SK-N-SH treated with all-trans-retinoic acid at 6 μM for 48 hours (cell line): Measurements from ENCODE around the gene ECI1.

ENCODE experiments used
- PATZ1 ChIP-seq: fragments of 250-450 bp; sonication (Bioruptor Pico); IDR thresholded peaks from 2 replicates; pipeline ENCODE4 v1.8.0; 2020; ENCODE audit warnings: mild to moderate bottlenecking, moderate library complexity, borderline replicate concordance
- PPARA ChIP-seq: fragments of 250-450 bp; sonication (Bioruptor Pico); IDR thresholded peaks from 2 replicates; pipeline ENCODE4 v1.5.0; 2020; ENCODE audit warnings: mild to moderate bottlenecking, borderline replicate concordance
- RARB ChIP-seq: fragments of 250-450 bp; sonication (Bioruptor Pico); IDR thresholded peaks from 2 replicates; pipeline ENCODE4 v1.8.0; 2021; ENCODE audit warnings: mild to moderate bottlenecking, moderate library complexity

- no peak for TF ChIP-seq PPARA (CRISPR knock-in tag)
- no peak for TF ChIP-seq PATZ1 (CRISPR knock-in tag)
- no peak for TF ChIP-seq RARB (CRISPR knock-in tag)
Measured at GRCh38 chr16:2280461-2280860, 29.1 kb upstream of the ECI1 start.
